T-cell (primary cell): Measurements from ENCODE around the gene ITGB7. TPM values are rescaled to one million over a fixed set of nuclear protein-coding genes. Genes with fewer than 3 reads are reported as not detected.
"Not testable (repeated sequence)": the region's sequence is repeated elsewhere in the genome, so short reads cannot be mapped to it uniquely, and the experiment has no call there.

Experiments used
- ATAC-seq, 4 experiments: fragments of 200-7000 bp in 3 of 4; fragments of 150-1000 bp in 1 of 4; cut with Tn5 transposase; replicated peaks in 1 of 4; 1 replicate in 3 of 4; 2 replicates in 1 of 4; pipeline ENCODE4 v1.10.0; 2021; ENCODE audit warnings: moderate library complexity in 3 of 4, mild to moderate bottlenecking in 2 of 4, moderate number of reproducible peaks in 1 of 4
- CTCF ChIA-PET, 2 donors: fragments of 300-600 bp; sonication (Branson Sonifier 250); formaldehyde crosslinking; loops; one replicate each; lab custom pipeline; 2022; ENCODE audit warnings: antibody characterized with exemption in 2 of 2; lab: Charles Lee
- POLR2A ChIA-PET, 2 donors: fragments of 300-600 bp; sonication (Branson Sonifier 250); formaldehyde crosslinking; loops; one replicate each; lab custom pipeline; 2022; ENCODE audit warnings: antibody characterized with exemption in 2 of 2; lab: Charles Lee
- DNase-seq, 35 experiments: peaks; one replicate each; pipeline versions ENCODE4 v3.0.0 to v3.0.0-alpha.2; 2013 to 2023
- H3K27ac ChIP-seq: one replicate; pipeline ENCODE4 v1.5.1; 2013; ENCODE audit warnings: low read length
- H3K27me3 ChIP-seq, 2 experiments: replicated peaks in 1 of 2; 1 replicate in 1 of 2; 2 replicates in 1 of 2; pipeline versions ENCODE4 v1.6.1 to v1.7.0; 2013; ENCODE audit warnings: low read length in 1 of 2, mixed read lengths in 1 of 2; ENCODE audit not compliant: control insufficient read depth in 2 of 2, insufficient read depth in 2 of 2; ENCODE audit errors: extremely low read depth in 1 of 2
- H3K36me3 ChIP-seq, 2 donors: 1 replicate in 1 of 2; 2 replicates in 1 of 2; pipeline versions ENCODE4 v1.6.1 to v1.7.0; 2013; ENCODE audit warnings: low read length in 1 of 2; ENCODE audit not compliant: control insufficient read depth in 2 of 2, insufficient read depth in 1 of 2; ENCODE audit errors: extremely low read depth in 1 of 2
- H3K4me1 ChIP-seq, 2 experiments: 1 replicate in 1 of 2; 2 replicates in 1 of 2; pipeline versions ENCODE4 v1.6.1 to v1.7.0; 2013; ENCODE audit warnings: low read length in 2 of 2, mixed read lengths in 1 of 2; ENCODE audit not compliant: insufficient read depth in 2 of 2, control insufficient read depth in 1 of 2; ENCODE audit errors: extremely low read depth in 1 of 2
- H3K4me3 ChIP-seq, 2 donors: 1 replicate in 1 of 2; 2 replicates in 1 of 2; pipeline versions ENCODE4 v1.5.1 to v1.7.0; 2013; ENCODE audit warnings: mild to moderate bottlenecking in 2 of 2, low read length in 1 of 2, moderate library complexity in 1 of 2; ENCODE audit not compliant: control insufficient read depth in 1 of 2; ENCODE audit errors: extremely low read depth in 1 of 2
- H3K9me3 ChIP-seq: 2 replicates; pipeline ENCODE4 v1.7.0; 2013
- H3K27ac Mint-ChIP-seq, 2 donors: one replicate each; pipeline ENCODE4 v1.8.0; 2020 to 2021; ENCODE audit warnings: mild to moderate bottlenecking in 2 of 2, mixed read lengths in 2 of 2
- H3K27me3 Mint-ChIP-seq, 2 donors: one replicate each; pipeline ENCODE4 v1.8.0; 2021 to 2022; ENCODE audit warnings: mixed read lengths in 2 of 2
- H3K36me3 Mint-ChIP-seq: one replicate; pipeline ENCODE4 v1.8.0; 2021; ENCODE audit warnings: mixed read lengths
- H3K4me1 Mint-ChIP-seq, 3 donors: one replicate each; pipeline ENCODE4 v1.8.0; 2020 to 2022; ENCODE audit warnings: mixed read lengths in 3 of 3, mild to moderate bottlenecking in 1 of 3
- H3K4me3 Mint-ChIP-seq, 3 donors: one replicate each; pipeline ENCODE4 v1.8.0; 2020 to 2022; ENCODE audit warnings: mild to moderate bottlenecking in 3 of 3, mixed read lengths in 3 of 3, moderate library complexity in 3 of 3
- H3K9me3 Mint-ChIP-seq, 3 donors: one replicate each; pipeline ENCODE4 v1.8.0; 2020 to 2022; ENCODE audit warnings: mixed read lengths in 3 of 3
- WGBS: methylation state at CpG from one replicate; pipeline ENCODE4 v1.1.5; 2013; ENCODE audit warnings: missing lambda C conversion rate; ENCODE audit not compliant: insufficient coverage; 5-methylcytosine and 5-hydroxymethylcytosine counted together
- total RNA-seq, 35 experiments: library from RNA in 6 of 35; stranded (reverse) in 6 of 35; fragments of 120-200 nt in 1 of 35; gene quantifications; one replicate each; pipeline versions ENCODE4 v1.2.1 to v1.2.4 and lab custom pipeline; 2013 to 2026

Gene ITGB7
- total RNA-seq, 5 donors from 2014 or later (not counting 1 experiment from before 2014, with no cell fraction given) = 247 to 590 (median 469) TPM

DNA sequence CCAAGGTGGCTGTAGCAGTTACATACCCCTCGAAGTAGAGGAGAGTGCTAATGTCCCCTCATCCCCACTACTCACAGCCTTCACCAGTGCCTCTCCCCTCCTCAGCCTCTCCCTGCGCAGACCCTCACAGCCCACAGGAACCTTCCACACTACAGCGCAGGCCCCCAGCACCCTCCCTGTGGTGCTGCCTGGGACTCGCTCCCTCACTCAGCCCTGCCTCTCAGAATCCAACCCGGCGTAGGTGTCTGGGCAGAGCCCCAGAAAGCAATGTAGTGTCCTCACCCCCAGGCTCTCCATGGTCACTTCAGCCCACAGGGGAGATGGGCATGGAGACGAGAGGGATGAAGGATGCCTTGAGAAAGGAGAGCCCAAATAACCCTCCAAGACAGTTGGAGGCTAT is 37.4 kb downstream of the ITGB7 start:
- no peaks in the 10 kb centered on the region for H3K4me1 ChIP-seq
- DNase-seq (no peak), ATAC-seq (no peak)
- ChIA-PET POLR2A (no interaction called here), CTCF (no interaction called here)
- H3K4me3 ChIP-seq = no peak overlapping the region
- no peaks in the 10 kb centered on the region for H3K4me1 Mint-ChIP-seq
- H3K27ac Mint-ChIP-seq = no peak overlapping the region
- H3K27me3 Mint-ChIP-seq = no peaks in the 10 kb centered on the region
- H3K9me3 ChIP-seq = no peaks in the 10 kb centered on the region
- no peak overlapping the region for H3K4me3 Mint-ChIP-seq
- H3K36me3 ChIP-seq = peaks cover 6% of the 10 kb centered on the region in 2 donors
- no peaks in the 10 kb centered on the region for H3K27me3 ChIP-seq
- WGBS = 80% methylated on average over 2 of the region's 7 CpGs
- H3K9me3 Mint-ChIP-seq = no peaks in the 10 kb centered on the region
- H3K27ac ChIP-seq = no peak overlapping the region
- peaks cover 27% of the 10 kb centered on the region for H3K36me3 Mint-ChIP-seq

DNA sequence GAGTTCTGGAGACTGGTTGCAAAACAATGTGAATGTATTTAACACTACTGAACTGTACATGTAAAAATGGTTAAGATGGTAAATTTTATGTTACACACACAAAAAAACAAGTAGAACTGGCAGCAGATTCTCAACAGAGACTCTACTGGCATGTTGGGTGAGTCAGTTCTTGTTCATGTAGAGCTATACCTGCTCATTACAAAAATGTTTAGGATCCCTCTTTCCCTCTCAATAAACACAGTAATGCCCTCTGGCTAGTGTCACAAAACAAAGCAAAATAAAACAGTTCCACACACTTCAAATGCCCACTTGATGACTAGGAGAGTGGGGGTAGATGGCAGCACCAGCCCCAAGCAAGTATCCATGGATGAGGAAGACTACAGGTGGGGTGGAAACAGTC is 40.2 kb downstream of the ITGB7 start:
- H3K27me3 Mint-ChIP-seq = no peaks in the 10 kb centered on the region
- Histone ChIP-seq H3K27ac (no peak overlapping the region), H3K36me3 (peaks cover 6% of the 10 kb centered on the region in 2 donors), H3K9me3 (no peaks in the 10 kb centered on the region), H3K4me1 (no peaks in the 10 kb centered on the region), H3K4me3 (no peak overlapping the region), H3K27me3 (no peaks in the 10 kb centered on the region)
- CTCF ChIA-PET = no interaction called here
- no peaks in the 10 kb centered on the region for H3K9me3 Mint-ChIP-seq
- H3K27ac Mint-ChIP-seq = no peak overlapping the region
- DNase-seq (no peak), ATAC-seq (no peak)
- no peaks in the 10 kb centered on the region for H3K4me1 Mint-ChIP-seq
- H3K36me3 Mint-ChIP-seq = peaks cover 25% of the 10 kb centered on the region
- POLR2A ChIA-PET = no interaction called here
- H3K4me3 Mint-ChIP-seq = no peak overlapping the region

DNA sequence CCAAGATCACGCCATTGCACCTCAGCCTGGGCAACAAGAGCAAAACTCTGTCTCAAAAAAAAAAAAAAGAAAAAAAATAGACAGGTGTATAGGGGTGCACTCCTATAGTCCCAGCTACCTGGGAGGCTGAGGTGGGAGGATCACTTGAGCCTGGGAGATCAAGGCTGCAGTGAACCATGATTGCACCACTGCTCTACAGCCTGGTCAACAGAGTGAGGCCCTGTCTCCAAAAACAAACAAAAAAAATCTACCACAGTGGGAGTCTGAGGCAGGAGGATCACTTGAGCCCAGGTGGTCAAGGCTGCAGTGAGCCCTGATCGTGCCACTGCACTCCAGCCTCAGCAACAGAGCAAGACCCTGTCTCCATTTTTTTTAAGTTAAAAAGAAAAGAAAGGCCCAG is 44.0 kb downstream of the ITGB7 start:
- ATAC-seq, H3K36me3 Mint-ChIP-seq, H3K27ac ChIP-seq, H3K27me3 Mint-ChIP-seq, DNase-seq, H3K4me1 ChIP-seq, H3K4me3 Mint-ChIP-seq, H3K9me3 Mint-ChIP-seq, H3K4me1 Mint-ChIP-seq, H3K4me3 ChIP-seq, CTCF ChIA-PET, H3K27ac Mint-ChIP-seq, H3K36me3 ChIP-seq, H3K27me3 ChIP-seq, H3K9me3 ChIP-seq: not testable (repeated sequence)
- POLR2A ChIA-PET = interaction anchor here in 1 of 2 donors (0.7 kb wide), 1 partner anchor 127 kb away, joined by 3 read pairs; no protein-coding TSS in a partner anchor
- WGBS = 90% methylated on average over 2 of the region's 2 CpGs

DNA sequence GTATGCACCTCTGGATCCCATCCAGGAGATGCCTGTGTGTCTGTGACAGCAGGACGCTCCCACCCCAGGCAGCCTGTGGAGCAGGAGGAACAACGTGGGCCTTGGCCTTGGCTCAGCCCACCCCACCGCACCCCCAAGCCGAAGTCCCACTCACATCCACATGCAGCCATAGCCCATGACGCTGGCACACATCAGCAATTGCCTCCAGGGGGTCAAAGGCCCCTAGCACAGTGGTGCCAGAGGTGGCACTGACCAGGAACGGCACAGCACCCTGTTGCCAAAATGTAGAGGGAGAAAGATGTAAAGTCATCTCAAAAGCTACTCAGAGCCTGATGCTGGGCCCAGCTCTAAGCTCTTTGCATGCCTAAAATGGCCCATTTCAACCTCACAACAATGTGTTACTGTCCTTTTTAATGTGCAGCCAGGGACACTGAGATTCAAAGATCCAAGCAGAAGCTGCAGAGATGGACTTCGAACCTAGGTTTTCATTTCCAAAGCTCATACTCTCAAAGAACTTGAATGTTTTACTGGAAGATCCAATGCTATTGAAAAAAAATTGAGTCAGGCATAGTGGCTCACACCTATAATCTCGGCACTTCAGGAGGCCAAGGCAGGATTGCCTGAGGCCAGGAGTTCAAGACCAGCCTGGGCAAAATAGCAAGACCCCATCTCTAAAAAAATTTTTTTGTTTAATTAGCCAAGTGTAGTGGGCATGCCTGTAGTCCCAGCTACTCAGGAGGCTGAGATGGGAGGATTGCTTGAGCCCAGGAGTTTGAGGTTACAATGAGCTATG is 45.7 kb downstream of the ITGB7 start:
- H3K9me3 ChIP-seq = no peaks in the 10 kb centered on the region
- Mint-ChIP-seq H3K4me3 (no peak overlapping the region), H3K27ac (no peak overlapping the region), H3K4me1 (peaks cover 4 to 9% (median 5%) of the 10 kb centered on the region in 3 donors), H3K9me3 (no peaks in the 10 kb centered on the region), H3K27me3 (no peaks in the 10 kb centered on the region), H3K36me3 (no peaks in the 10 kb centered on the region)
- no peaks in the 10 kb centered on the region for H3K27me3 ChIP-seq
- ATAC-seq (no peak), DNase-seq (no peak)
- no peak overlapping the region for H3K27ac ChIP-seq
- H3K4me1 ChIP-seq = peaks cover 0 to 9% of the 10 kb centered on the region in 2 experiments
- CTCF ChIA-PET = interaction anchor here (0.5 to 2.6 kb wide), 12 partner anchors 16 to 184 kb away, joined by 3 to 19 read pairs (median 4); partner anchors contain the start of genes CSAD (in 1 of the 2) and ZNF740 (in 1 of the 2)
- no CpG with 5 or more reads among the region's 8 CpGs for whole genome bisulfite sequencing
- POLR2A ChIA-PET = interaction anchor here in 1 of 2 donors (0.6 kb wide), 1 partner anchor 20 kb away, joined by 4 read pairs; no protein-coding TSS in a partner anchor
- no peak overlapping the region for H3K4me3 ChIP-seq
- peaks cover 0 to 3% of the 10 kb centered on the region in 2 donors for H3K36me3 ChIP-seq

DNA sequence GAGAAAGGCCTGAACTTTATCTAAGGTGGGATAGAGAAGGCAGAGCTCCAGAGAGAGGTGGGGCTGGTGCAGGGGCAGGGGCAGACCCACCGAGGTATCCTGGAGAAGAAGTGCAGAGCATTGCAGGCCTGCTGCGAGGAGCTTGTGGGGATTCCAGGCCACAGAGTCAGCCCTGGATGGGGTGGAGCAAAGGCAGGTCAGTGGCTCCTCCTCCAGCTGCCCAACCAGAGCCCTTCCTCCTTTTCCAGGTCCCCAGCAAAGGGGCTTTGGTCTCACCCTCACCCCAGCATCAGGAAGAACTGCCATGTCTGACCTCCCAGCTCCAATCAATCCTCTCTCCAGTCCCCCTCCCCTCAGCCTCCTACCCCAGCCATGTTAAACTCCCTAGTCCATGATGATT is 46.4 kb downstream of the ITGB7 start:
- Mint-ChIP-seq H3K9me3 (no peaks in the 10 kb centered on the region), H3K27ac (no peak overlapping the region), H3K27me3 (no peaks in the 10 kb centered on the region), H3K36me3 (no peaks in the 10 kb centered on the region), H3K4me3 (no peak overlapping the region), H3K4me1 (peaks cover 4 to 9% (median 5%) of the 10 kb centered on the region in 3 donors)
- Histone ChIP-seq H3K4me1 (peaks cover 0 to 9% of the 10 kb centered on the region in 2 experiments), H3K36me3 (peaks cover 0 to 3% of the 10 kb centered on the region in 2 donors), H3K27ac (no peak overlapping the region), H3K27me3 (no peaks in the 10 kb centered on the region), H3K4me3 (no peak overlapping the region), H3K9me3 (no peaks in the 10 kb centered on the region)
- WGBS = 100% methylated on average over 1 of the region's 2 CpGs
- DNase-seq (no peak), ATAC-seq (no peak)
- ChIA-PET CTCF (interaction anchor here (0.8 to 2.6 kb wide), 17 partner anchors 17 to 185 kb away, joined by 3 to 19 read pairs (median 4); partner anchors contain the start of genes AAAS (in 1 of the 2), CSAD (in 1 of the 2) and ZNF740 (in 1 of the 2)), POLR2A (interaction anchor here in 1 of 2 donors (0.7 kb wide), 1 partner anchor 50 kb away, joined by 3 read pairs; no protein-coding TSS in a partner anchor)

DNA sequence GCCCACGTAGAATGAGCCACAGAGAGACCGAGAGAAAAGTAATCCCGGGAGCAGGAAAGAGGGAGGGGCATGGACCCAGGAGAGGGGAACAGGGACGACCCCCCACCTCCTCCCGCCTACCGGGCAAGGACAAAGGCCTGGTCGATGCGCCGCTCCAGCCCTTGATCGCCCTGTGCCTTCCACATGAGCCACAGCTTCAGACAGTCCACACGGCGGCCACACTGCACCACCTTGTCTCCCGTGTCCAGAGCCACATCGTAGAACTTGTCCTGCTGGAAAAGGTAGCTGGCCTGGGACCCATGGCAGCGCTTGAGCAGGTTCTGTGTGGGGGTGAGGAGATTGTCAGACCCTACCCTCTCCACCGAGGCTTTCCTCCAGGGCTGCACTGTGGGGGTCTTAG is 47.1 kb downstream of the ITGB7 start:
- no peak overlapping the region for H3K4me3 Mint-ChIP-seq
- no peak for DNase-seq
- peaks cover 4 to 9% (median 5%) of the 10 kb centered on the region in 3 donors for H3K4me1 Mint-ChIP-seq
- ChIA-PET CTCF (interaction anchor here (0.6 to 2.6 kb wide), 25 partner anchors 11 to 412 kb away, joined by 3 to 19 read pairs (median 4); partner anchors contain the start of genes AAAS (in 1 of the 2), CSAD (in 1 of the 2), ESPL1 (in 1 of the 2) and ZNF740 (in 1 of the 2)), POLR2A (interaction anchor here in 1 of 2 donors (0.7 kb wide), 1 partner anchor 50 kb away, joined by 3 read pairs; no protein-coding TSS in a partner anchor)
- WGBS = 92% methylated on average over 11 of the region's 16 CpGs
- no peaks in the 10 kb centered on the region for H3K36me3 Mint-ChIP-seq
- Histone ChIP-seq H3K4me1 (peaks cover 0 to 9% of the 10 kb centered on the region in 2 experiments), H3K9me3 (no peaks in the 10 kb centered on the region), H3K36me3 (peaks cover 0 to 3% of the 10 kb centered on the region in 2 donors), H3K27me3 (no peaks in the 10 kb centered on the region), H3K27ac (no peak overlapping the region), H3K4me3 (no peak overlapping the region)
- no peaks in the 10 kb centered on the region for H3K9me3 Mint-ChIP-seq
- no peak for ATAC-seq
- H3K27ac Mint-ChIP-seq = no peak overlapping the region
- no peaks in the 10 kb centered on the region for H3K27me3 Mint-ChIP-seq
